ENCODE measurements around the gene FAM3B.

The FAM3B gene

GRCh38 chr21:41326414-41327080 lies 9.9 kb downstream of the FAM3B start:
- no peak overlapping the region for H3K4me3 ChIP-seq (replicated peaks in 1 of 2; ENCODE audit: low read depth in 2 of 2, low read length in 2 of 2)
- no peak for TF ChIP-seq CTCF (IDR thresholded peaks at IDR 0.05; ENCODE audit: low read depth, low read length)
- no peak for DNase-seq (ENCODE audit: low read depth in 2 of 2)

GRCh38 chr21:41327753-41328152 lies 11.2 kb downstream of the FAM3B start:
- no peak for TF ChIP-seq CTCF (IDR thresholded peaks at IDR 0.05; ENCODE audit: low read depth, low read length)
- DNase-seq (ENCODE audit: low read depth in 2 of 2) = no peak
- H3K4me3 ChIP-seq (replicated peaks in 1 of 2; ENCODE audit: low read depth in 2 of 2, low read length in 2 of 2) = no peak overlapping the region

- TF ChIP-seq CTCF (IDR thresholded peaks at IDR 0.05; ENCODE audit: low read depth, low read length) = no peak
- H3K4me3 ChIP-seq (replicated peaks in 1 of 2; ENCODE audit: low read depth in 2 of 2, low read length in 2 of 2) = no peak overlapping the region
- peak; percentile 5 to 9 for DNase-seq (ENCODE audit: low read depth in 2 of 2)
Observed at GRCh38 chr21:41328660-41329607, 12.3 kb downstream of the FAM3B start.

GRCh38 chr21:41333752-41334151 lies 17.2 kb downstream of the FAM3B start:
- no peak for TF ChIP-seq CTCF (IDR thresholded peaks at IDR 0.05; ENCODE audit: low read depth, low read length)
- DNase-seq (ENCODE audit: low read depth in 2 of 2) = no peak
- H3K4me3 ChIP-seq (replicated peaks in 1 of 2; ENCODE audit: low read depth in 2 of 2, low read length in 2 of 2) = no peak overlapping the region

GRCh38 chr21:41337515-41337914 lies 20.9 kb downstream of the FAM3B start:
- H3K4me3 ChIP-seq (replicated peaks in 1 of 2; ENCODE audit: low read depth in 2 of 2, low read length in 2 of 2) = no peak overlapping the region
- no peak for TF ChIP-seq CTCF (IDR thresholded peaks at IDR 0.05; ENCODE audit: low read depth, low read length)
- DNase-seq (ENCODE audit: low read depth in 2 of 2) = no peak

- no peak for TF ChIP-seq CTCF (IDR thresholded peaks at IDR 0.05; ENCODE audit: low read depth, low read length)
- H3K4me3 ChIP-seq (replicated peaks in 1 of 2; ENCODE audit: low read depth in 2 of 2, low read length in 2 of 2) = no peak overlapping the region
- no peak for DNase-seq (ENCODE audit: low read depth in 2 of 2)
Observed at GRCh38 chr21:41338455-41338854, 21.9 kb downstream of the FAM3B start.

All from cardiac fibroblast (primary cell).